Heart left ventricle (tissue), 16 donors: ENCODE data around the gene FAM111A. TPM values are rescaled to one million over a fixed set of nuclear protein-coding genes. Genes with fewer than 3 reads are reported as not detected.
A peak's percentile ranks its signal among the peaks of the same experiment; 100 is the strongest.

Source experiments
- ATAC-seq, 4 donors: fragments of 200-7000 bp; cut with Tn5 transposase; one replicate each; pipeline ENCODE4 v1.9.1; 2020 to 2022; ENCODE audit warnings: moderate library complexity in 4 of 4, mild to moderate bottlenecking in 3 of 4, moderate number of reproducible peaks in 1 of 4
- DNase-seq, 5 donors: peaks; one replicate each; pipeline ENCODE4 v3.0.0-alpha.2; 2020
- H3K27ac ChIP-seq, 12 donors: fragments of 200-600 bp; sonication (generic) in 4 of 12; one replicate each; pipeline versions ENCODE4 v1.5.0 to v1.8.0; 2016 to 2022; ENCODE audit warnings: mild to moderate bottlenecking in 2 of 12
- H3K27me3 ChIP-seq, 9 donors: fragments of 200-600 bp; sonication (generic) in 2 of 9; one replicate each; pipeline versions ENCODE4 v1.5.1 to v1.8.0; 2016 to 2022; ENCODE audit warnings: mild to moderate bottlenecking in 3 of 9
- H3K36me3 ChIP-seq, 9 donors: fragments of 200-600 bp; sonication (generic) in 2 of 9; one replicate each; pipeline versions ENCODE4 v1.5.0 to v1.8.0; 2018 to 2022; ENCODE audit warnings: mild to moderate bottlenecking in 2 of 9
- H3K4me1 ChIP-seq, 12 donors: fragments of 200-600 bp; sonication (generic) in 4 of 12; one replicate each; pipeline versions ENCODE4 v1.5.0 to v1.8.0; 2016 to 2022; ENCODE audit warnings: mild to moderate bottlenecking in 3 of 12
- H3K4me3 ChIP-seq, 12 donors: fragments of 200-600 bp; sonication (generic) in 4 of 12; one replicate each; pipeline versions ENCODE4 v1.5.0 to v1.8.0; 2017 to 2022; ENCODE audit warnings: mild to moderate bottlenecking in 9 of 12, moderate library complexity in 4 of 12
- H3K9me3 ChIP-seq, 12 donors: fragments of 200-600 bp; sonication (generic) in 4 of 12; one replicate each; pipeline versions ENCODE4 v1.5.0 to v1.8.0; 2016 to 2022; ENCODE audit warnings: mild to moderate bottlenecking in 1 of 12
- POLR2A ChIP-seq, 2 donors: fragments of 450-650 bp; IDR thresholded peaks; one replicate each; pipeline ENCODE4 v1.6.1; 2017; ENCODE audit warnings: antibody characterized with exemption in 2 of 2, mild to moderate bottlenecking in 2 of 2, moderate library complexity in 2 of 2
- WGBS, 4 donors: extraction: QIAGEN DNeasy Blood & Tissue Kit in 2 of 4; methylation state at CpG; one replicate each; pipeline versions ENCODE4 v1.1.5 to v1.1.7; 2013 to 2018; 5-methylcytosine and 5-hydroxymethylcytosine counted together
- intact Hi-C, 10 donors: fragments of 100-400 bp; cut with DNase I; formaldehyde crosslinking; loops; one replicate each; pipeline versions ENCODE4 v1.11.1 to v1.14.2; 2022
- polyA plus RNA-seq, 2 donors: library from polyadenylated mRNA; stranded (reverse); fragments of 200-250 nt; gene quantifications; one replicate each; pipeline ENCODE4 v1.2.3, GENCODE V29; 2013
- total RNA-seq, 9 donors: library from RNA; depleted of rRNA in 2 of 9; stranded (reverse); fragments of >200 nt in 2 of 9; fragmentation: NEBNext Ultra II Directional in 3 of 9; extraction: Animal tissue kit (Norgen Biotek cat#: 25700) in 3 of 9; gene quantifications; one replicate each; pipeline versions ENCODE4 v1.1.0 to v1.2.4, GENCODE V29; 2016 to 2023
- TF ChIP-seq, protein P1 (sequence below), 12 donors: fragments of 200-600 bp; sonication (generic) in 4 of 12; IDR thresholded peaks; one replicate each; pipeline versions ENCODE4 v1.5.0 to v1.8.0; 2018 to 2022; ENCODE audit warnings: antibody characterized with exemption in 12 of 12, mild to moderate bottlenecking in 5 of 12
- donor health status: ischemic (EF 13 %, LVEDD 7.1; RV severe dilation, severe dysfunction).
- donor health status: healthy with polysubstance abuse.
- donor health status: DM: no; HTN: yes; CAD: no.
- donor health status: DM: no; HTN: no; CAD: no.
- donor health status: ischemic (EF 25% LVEDD 6.9; RV normal size, moderate dysfunction).
- donor health status: ischemic (EF 25% LVEDD 5.7; RV mildly dilated, moderate dysfunction).
- donor health status: healthy.
- donor health status: DM: yes; HTN: yes; CAD: no.
- donor health status: ischemic (EF 35%, LVEDD 5.7; RV mildly dilated, moderate dysfunction).
- donor health status: nonischemic (EF 11% LVEDD 7.7; RV severe dilation, severe dysfunction).
- donor health status: DM: yes; HTN: yes; CAD: no.
- donor health status: PGD.
- donor health status: ischemic (EF 29% LVEDD 5.4; RV normal size, mild dysfunction).
- donor health status: nonischemic (EF 23%, LVEDD 6.1; RV moderate dilation, normal function).

FAM111A gene
- total and polyA plus RNA-seq, 11 donors = 3.3 to 38.3 (median 8.0) TPM

- intact Hi-C loops = loop anchor here in 2 of 10 donors (5.0 to 10.0 kb wide), 2 partner anchors 520 to 567 kb away; partner anchors contain the start of genes LPXN (in 1 of the 2), PATL1 (in 1 of the 2) and ZFP91 (in 1 of the 2)
- ATAC-seq (peak; percentile 16 to 74 (median 64)), DNase-seq (peak; percentile 76 to 86 (median 80))
- Histone ChIP-seq H3K9me3 (no peaks in the 10 kb centered on the region), H3K4me3 (peak overlapping the region; percentile 16 to 90 (median 66)), H3K4me1 (peaks cover 0 to 54% (median 19%) of the 10 kb centered on the region in 12 donors), H3K36me3 (peaks cover 0 to 25% (median 10%) of the 10 kb centered on the region in 9 donors), H3K27me3 (no peaks in the 10 kb centered on the region), H3K27ac (peak overlapping the region in 11 of 12 donors; percentile 60 to 97 (median 89))
- TF ChIP-seq POLR2A (IDR thresholded peaks at IDR 0.05) = no peak
- TF ChIP-seq, protein P1, sequence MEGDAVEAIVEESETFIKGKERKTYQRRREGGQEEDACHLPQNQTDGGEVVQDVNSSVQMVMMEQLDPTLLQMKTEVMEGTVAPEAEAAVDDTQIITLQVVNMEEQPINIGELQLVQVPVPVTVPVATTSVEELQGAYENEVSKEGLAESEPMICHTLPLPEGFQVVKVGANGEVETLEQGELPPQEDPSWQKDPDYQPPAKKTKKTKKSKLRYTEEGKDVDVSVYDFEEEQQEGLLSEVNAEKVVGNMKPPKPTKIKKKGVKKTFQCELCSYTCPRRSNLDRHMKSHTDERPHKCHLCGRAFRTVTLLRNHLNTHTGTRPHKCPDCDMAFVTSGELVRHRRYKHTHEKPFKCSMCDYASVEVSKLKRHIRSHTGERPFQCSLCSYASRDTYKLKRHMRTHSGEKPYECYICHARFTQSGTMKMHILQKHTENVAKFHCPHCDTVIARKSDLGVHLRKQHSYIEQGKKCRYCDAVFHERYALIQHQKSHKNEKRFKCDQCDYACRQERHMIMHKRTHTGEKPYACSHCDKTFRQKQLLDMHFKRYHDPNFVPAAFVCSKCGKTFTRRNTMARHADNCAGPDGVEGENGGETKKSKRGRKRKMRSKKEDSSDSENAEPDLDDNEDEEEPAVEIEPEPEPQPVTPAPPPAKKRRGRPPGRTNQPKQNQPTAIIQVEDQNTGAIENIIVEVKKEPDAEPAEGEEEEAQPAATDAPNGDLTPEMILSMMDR (IDR thresholded peaks at IDR 0.05) = peak in 2 of 12 donors; percentile 14 to 19
- 3 to 4% (median 3%) methylated on average over 36 to 39 of the region's 39 CpGs for WGBS, 4 donors
Measured at GRCh38 chr11:59144579-59145345, 2.1 kb downstream of the FAM111A start.

GRCh38 chr11:59145534-59145933 is 2.9 kb downstream of the FAM111A start:
- DNase-seq (no peak), ATAC-seq (no peak)
- peak overlapping the region in 2 of 12 donors; percentile 89 to 97 for H3K27ac ChIP-seq
- peak overlapping the region in 5 of 12 donors; percentile 67 to 89 (median 81) for H3K4me3 ChIP-seq
- H3K36me3 ChIP-seq = peaks cover 0 to 28% (median 11%) of the 10 kb centered on the region in 9 donors
- intact Hi-C loops = loop anchor here in 1 of 10 donors (10.0 kb wide), 1 partner anchor 519 kb away; the partner anchor contains the start of gene PATL1
- peaks cover 0 to 54% (median 19%) of the 10 kb centered on the region in 12 donors for H3K4me1 ChIP-seq
- H3K27me3 ChIP-seq = no peaks in the 10 kb centered on the region
- no peaks in the 10 kb centered on the region for H3K9me3 ChIP-seq
- TF ChIP-seq, protein P1 (IDR thresholded peaks at IDR 0.05) = no peak
- no peak for TF ChIP-seq POLR2A (IDR thresholded peaks at IDR 0.05)
- 75 to 81% (median 76%) methylated on average over 4 of the region's 4 CpGs for WGBS, 4 donors

GRCh38 chr11:59151761-59152160 is 9.1 kb downstream of the FAM111A start:
- H3K36me3 ChIP-seq = peaks cover 0 to 48% (median 17%) of the 10 kb centered on the region in 9 donors
- peak overlapping the region in 1 of 12 donors; percentile 48 for H3K27ac ChIP-seq
- H3K4me3 ChIP-seq = no peak overlapping the region
- H3K27me3 ChIP-seq = no peaks in the 10 kb centered on the region
- DNase-seq (no peak), ATAC-seq (no peak)
- peaks cover 0 to 9% (median 0%) of the 10 kb centered on the region in 12 donors for H3K4me1 ChIP-seq
- WGBS, 4 donors = 93 to 100% (median 98%) methylated on average over 1 of the region's 1 CpG
- intact Hi-C loops = loop anchor here in 5 of 10 donors (10.0 kb wide), 3 partner anchors 57 to 497 kb away; no protein-coding TSS in a partner anchor
- no peaks in the 10 kb centered on the region for H3K9me3 ChIP-seq
- no peak for TF ChIP-seq POLR2A (IDR thresholded peaks at IDR 0.05)
- TF ChIP-seq, protein P1 (IDR thresholded peaks at IDR 0.05) = no peak
